Measurements from ENCODE around the gene PLOD3. TPM values are rescaled to one million over a fixed set of nuclear protein-coding genes. Genes with fewer than 3 reads are reported as not detected.

PLOD3 gene
- total and polyA plus RNA-seq, 9 of the 15 experiments (the other 6 are each of a cell fraction or from before 2014, with no cell fraction given), result 2.8 to 101 (median 30.9) TPM

- TF ChIP-seq ZNF121 (CRISPR knock-in tag; conservative IDR thresholded peaks at IDR 0.05), result no peak
- TF ChIP-seq HDAC8 (tag; IDR thresholded peaks at IDR 0.05), result no peak
- TF ChIP-seq PHB2 (IDR thresholded peaks at IDR 0.05; ENCODE audit: low read depth), result peak; percentile 20; the same call in 1 of the 2 replicates
- no peak for TF ChIP-seq ZC3H8 (IDR thresholded peaks at IDR 0.05)
- no peak for TF ChIP-seq JUNB (CRISPR knock-in tag; conservative IDR thresholded peaks at IDR 0.05)
- TF ChIP-seq TFAP4 (CRISPR knock-in tag; IDR thresholded peaks at IDR 0.05; ENCODE audit: borderline replicate concordance), result peak; percentile 72
- no peak for TF ChIP-seq TGIF2 (CRISPR knock-in tag; IDR thresholded peaks at IDR 0.05)
- TF ChIP-seq ZNF785 (CRISPR knock-in tag; IDR thresholded peaks at IDR 0.05), result no peak
- TF ChIP-seq SP1 (CRISPR knock-in tag; IDR thresholded peaks at IDR 0.05), result no peak
- TF ChIP-seq HMG20A (CRISPR knock-in tag; conservative IDR thresholded peaks at IDR 0.05), result no peak
- no peak for TF ChIP-seq MECOM (CRISPR knock-in tag; IDR thresholded peaks at IDR 0.05)
- no peak for TF ChIP-seq KAT2B (IDR thresholded peaks at IDR 0.05; ENCODE audit: low read depth, low read length)
- 0 out of 2 replicates have a peak, but pooled peaks have one; percentile 36 for TF ChIP-seq SOX6 (IDR thresholded peaks at IDR 0.05)
- TF ChIP-seq TRIM24 (IDR thresholded peaks at IDR 0.05), result peak; percentile 77
- TF ChIP-seq ZNF3 (CRISPR knock-in tag; IDR thresholded peaks at IDR 0.05), result no peak
- no peak for TF ChIP-seq ZKSCAN8 (CRISPR knock-in tag; IDR thresholded peaks at IDR 0.05)
- peak; percentile 93 for TF ChIP-seq POLR2AphosphoS5 (IDR thresholded peaks at IDR 0.05; ENCODE audit: control insufficient read depth, insufficient read depth, low read depth, low read length)
- TF ChIP-seq LEF1 (IDR thresholded peaks at IDR 0.05), result peak; percentile 17; the same call in 1 of the 2 replicates
- peak; percentile 40; the same call in 1 of the 2 replicates for TF ChIP-seq CC2D1A (IDR thresholded peaks at IDR 0.05)
- TF ChIP-seq NEUROD1 (IDR thresholded peaks at IDR 0.05; ENCODE audit: borderline replicate concordance, low read depth, low read length, partially characterized antibody), result peak; percentile 24
- no peak for TF ChIP-seq MCM2 (IDR thresholded peaks at IDR 0.05; ENCODE audit: low read depth)
- TF ChIP-seq DACH1 (IDR thresholded peaks at IDR 0.05; ENCODE audit: partially characterized antibody), result no peak
- no peak for TF ChIP-seq ZNF212 (CRISPR knock-in tag; IDR thresholded peaks at IDR 0.05)
- TF ChIP-seq KDM1A (IDR thresholded peaks at IDR 0.05), result no peak
- 0 out of 2 replicates have a peak, but pooled peaks have one; percentile 4 for TF ChIP-seq PKNOX1 (IDR thresholded peaks at IDR 0.05)
- no peak for TF ChIP-seq CUX1 (CRISPR knock-in tag; IDR thresholded peaks at IDR 0.05)
Measured at GRCh38 chr7:101233907-101234547, 16.6 kb upstream of the PLOD3 start (continued).

Data from K562 (cell line).